HCT116 (cell line): ENCODE results near the gene PDCD6IP. TPM values are rescaled to one million over a fixed set of nuclear protein-coding genes. Genes with fewer than 3 reads are reported as not detected.

Experiments used
- ATAC-seq: fragments of 200-7000 bp; cut with Tn5 transposase; 2 replicates; pipeline ENCODE4 v1.9.1; 2020; ENCODE audit warnings: mild to moderate bottlenecking, moderate library complexity
- BruUV-seq: library from RNA; stranded (reverse); fragments of 400-500 nt; replicated peaks from 2 replicates; lab custom pipeline; 2021; lab: Mats Ljungman, UMichigan
- CTCF ChIA-PET: fragments of 300-600 bp; sonication (Branson Sonifier 250); formaldehyde crosslinking; loops from one replicate; lab custom pipeline; 2021; ENCODE audit warnings: antibody characterized with exemption; lab: Charles Lee
- POLR2A ChIA-PET: fragments of 300-600, 350-600 bp; sonication (Branson Sonifier 250); formaldehyde crosslinking; loops from one replicate; lab custom pipeline; 2021; ENCODE audit warnings: antibody characterized with exemption; lab: Charles Lee
- RAD21 ChIA-PET, 2 experiments: fragments of 300-600 bp; sonication (Branson Sonifier 250); formaldehyde crosslinking; loops; one replicate each; lab custom pipeline; 2023; ENCODE audit warnings: low total read pairs in 2 of 2; ENCODE audit not compliant: uncharacterized antibody in 2 of 2, unreplicated experiment in 2 of 2, low non-redundant PET in 1 of 2; lab: Charles Lee
- DNase-seq: peaks from one replicate; pipeline ENCODE4 v3.0.0-alpha.2; 2010; ENCODE audit warnings: low read depth, low spot score
- H2AFZ ChIP-seq: fragments of 200-600 bp; shearing (Covaris generic), sonication (generic); 2 replicates; pipeline ENCODE4 v1.6.1; 2017; ENCODE audit warnings: low read depth, mixed run types, mixed read lengths, antibody characterized with exemption, low read length; ENCODE audit not compliant: poor library complexity, severe bottlenecking
- H3K27ac ChIP-seq: 2 replicates; pipeline ENCODE4 v1.5.1; 2012; ENCODE audit warnings: low read depth, low read length
- H3K27me3 ChIP-seq: fragments of 200-600 bp; sonication (generic); 2 replicates; pipeline ENCODE4 v1.6.1; 2016; ENCODE audit warnings: mixed run types, low read length, mixed read lengths; ENCODE audit not compliant: insufficient read depth
- H3K36me3 ChIP-seq, 2 experiments: fragments of 200-500 bp in 1 of 2; fragments of 200-600 bp in 1 of 2; sonication (Bioruptor generic) in 1 of 2; sonication (generic) in 1 of 2; 2 replicates each; pipeline versions ENCODE4 v1.5.1 to v1.6.1; 2014 to 2016; ENCODE audit warnings: low read length in 2 of 2, inconsistent platforms in 1 of 2, mixed read lengths in 1 of 2, mixed run types in 1 of 2; ENCODE audit not compliant: insufficient read depth in 2 of 2, control insufficient read depth in 1 of 2
- H3K4me1 ChIP-seq, 2 experiments: fragments of 200-600 bp in 1 of 2; sonication (generic) in 1 of 2; 2 replicates each; pipeline versions ENCODE4 v1.5.1 to v1.6.1; 2012 to 2017; ENCODE audit warnings: low read length in 2 of 2, inconsistent platforms in 1 of 2, mild to moderate bottlenecking in 1 of 2, mixed read lengths in 1 of 2, mixed run types in 1 of 2, moderate library complexity in 1 of 2; ENCODE audit not compliant: insufficient read depth in 2 of 2, control insufficient read depth in 1 of 2
- H3K4me2 ChIP-seq: fragments of 200-600 bp; sonication (generic); 2 replicates; pipeline ENCODE4 v1.6.1; 2017; ENCODE audit warnings: mixed run types, low read length, mixed read lengths
- H3K4me3 ChIP-seq, 2 experiments: fragments of 200-600 bp in 1 of 2; sonication (generic) in 1 of 2; replicated peaks in 1 of 2; 2 replicates each; pipeline ENCODE4 v1.5.1; 2011 to 2016; ENCODE audit warnings: low read length in 2 of 2, control low read depth in 1 of 2, low read depth in 1 of 2, mild to moderate bottlenecking in 1 of 2, mixed read lengths in 1 of 2, mixed run types in 1 of 2
- H3K79me2 ChIP-seq: fragments of 200-600 bp; sonication (generic); 2 replicates; pipeline ENCODE4 v1.6.1; 2017; ENCODE audit warnings: mild to moderate bottlenecking, mixed run types, low read length, moderate library complexity, mixed read lengths; ENCODE audit not compliant: insufficient read depth
- H3K9ac ChIP-seq: fragments of 200-600 bp; sonication (generic); 2 replicates; pipeline ENCODE4 v1.6.1; 2016; ENCODE audit warnings: low read length, mixed read lengths
- H3K9me2 ChIP-seq: fragments of 200-600 bp; sonication (generic), shearing (Covaris generic); 2 replicates; pipeline ENCODE4 v1.6.1; 2017; ENCODE audit warnings: mixed run types, mild to moderate bottlenecking, moderate library complexity; ENCODE audit not compliant: insufficient read depth
- H3K9me3 ChIP-seq, 2 experiments: fragments of 200-500 bp in 1 of 2; fragments of 200-600 bp in 1 of 2; sonication (Bioruptor generic) in 1 of 2; sonication (generic) in 1 of 2; 2 replicates each; pipeline ENCODE4 v1.6.1; 2014 to 2017; ENCODE audit warnings: low read length in 2 of 2, mixed read lengths in 2 of 2, inconsistent platforms in 1 of 2, low read depth in 1 of 2, mild to moderate bottlenecking in 1 of 2, mixed run types in 1 of 2, moderate library complexity in 1 of 2; ENCODE audit not compliant: control insufficient read depth in 1 of 2, insufficient read depth in 1 of 2
- H4K20me1 ChIP-seq: fragments of 200-600 bp; sonication (generic), shearing (Covaris generic); 2 replicates; pipeline ENCODE4 v1.6.1; 2017; ENCODE audit warnings: mixed run types, mild to moderate bottlenecking, moderate library complexity; ENCODE audit not compliant: insufficient read depth
- ATF3 ChIP-seq: IDR thresholded peaks from 2 replicates; pipeline ENCODE4 v1.6.1; 2012
- CEBPB ChIP-seq: IDR thresholded peaks from 2 replicates; pipeline ENCODE4 v1.6.1; 2012; ENCODE audit warnings: low read depth
- CTCF ChIP-seq, 3 experiments: fragments of 200-600 bp in 1 of 3; sonication (generic) in 1 of 3; IDR thresholded peaks in 2 of 3; conservative IDR thresholded peaks in 1 of 3; 2 replicates each; pipeline ENCODE4 v1.5.1; 2012 to 2017; ENCODE audit warnings: low read depth in 2 of 3, low read length in 2 of 3, antibody characterized with exemption in 1 of 3, borderline replicate concordance in 1 of 3, control low read depth in 1 of 3, mild to moderate bottlenecking in 1 of 3, mixed read lengths in 1 of 3, mixed run types in 1 of 3, moderate library complexity in 1 of 3; ENCODE audit not compliant: insufficient read depth in 1 of 3
- EGR1 ChIP-seq: IDR thresholded peaks from 2 replicates; pipeline ENCODE4 v1.6.1; 2012; ENCODE audit warnings: low read depth
- EZH2 ChIP-seq: fragments of 200-600 bp; sonication (generic); IDR thresholded peaks from 2 replicates; pipeline ENCODE4 v1.6.1; 2017; ENCODE audit warnings: antibody characterized with exemption, mixed run types
- FOSL1 ChIP-seq: IDR thresholded peaks from 2 replicates; pipeline ENCODE4 v1.6.1; 2012; ENCODE audit warnings: low read depth
- POLR2A ChIP-seq: IDR thresholded peaks from 2 replicates; pipeline ENCODE4 v1.7.0; 2011; ENCODE audit warnings: borderline replicate concordance; ENCODE audit not compliant: insufficient read depth, insufficient read length; ENCODE audit errors: extremely low read depth
- POLR2AphosphoS5 ChIP-seq: IDR thresholded peaks from 2 replicates; pipeline ENCODE4 v1.6.1; 2011; ENCODE audit warnings: mild to moderate bottlenecking, low read depth, low read length, moderate library complexity
- SIN3A ChIP-seq: IDR thresholded peaks from 2 replicates; pipeline ENCODE4 v1.6.1; 2012; ENCODE audit warnings: low read depth
- YY1 ChIP-seq: IDR thresholded peaks from 2 replicates; pipeline ENCODE4 v1.6.1; 2011; ENCODE audit warnings: low read length, low read depth, moderate library complexity, mild to moderate bottlenecking; ENCODE audit not compliant: insufficient replicate concordance; ENCODE audit errors: extremely low read depth
- intact Hi-C: fragments of 100-400 bp; cut with micrococcal nuclease; formaldehyde crosslinking; loops from 2 replicates; pipeline ENCODE4 v1.10.0; 2022
- total RNA-seq: library from RNA; stranded (reverse); gene quantifications from one replicate; pipeline ENCODE4 v1.2.1, GENCODE V29; 2021; ENCODE audit not compliant: unreplicated experiment
- TF ChIP-seq, protein P1 (sequence below): IDR thresholded peaks from 2 replicates; pipeline ENCODE4 v1.6.1; 2012; ENCODE audit warnings: low read depth
- TF ChIP-seq, protein P2 (sequence below): IDR thresholded peaks from 2 replicates; pipeline ENCODE4 v1.6.1; 2012

Gene PDCD6IP
- total RNA-seq, 1 experiment from 2014 or later = 241 TPM

DNA sequence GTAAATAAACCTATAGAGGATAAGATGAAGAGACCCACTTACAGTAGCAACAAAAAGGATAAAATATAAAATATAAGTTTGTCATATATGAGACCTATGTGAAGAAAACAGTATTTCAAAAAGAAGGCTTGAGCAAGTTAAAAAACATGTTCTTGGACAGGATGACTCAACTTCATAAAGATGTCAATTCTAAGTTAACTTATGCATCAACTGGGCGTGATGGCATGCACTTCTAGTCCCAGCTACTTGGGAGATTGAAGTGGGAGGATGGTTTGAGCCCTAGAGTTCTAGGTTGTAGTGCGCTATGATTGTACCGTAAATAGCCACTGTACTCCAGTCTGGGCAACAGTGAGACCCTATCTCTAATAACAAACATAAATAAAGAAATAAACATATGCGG is 59.7 kb downstream of the PDCD6IP start:
- peaks cover 0 to 23% of the 10 kb centered on the region in 2 experiments; a peak in 2 of 4 replicates for H3K4me1 ChIP-seq
- no peak overlapping the region for H3K9ac ChIP-seq
- no peak overlapping the region for H2AFZ ChIP-seq
- intact Hi-C loops = no loop called here
- ATAC-seq = no peak
- no peak overlapping the region for H3K27ac ChIP-seq
- TF ChIP-seq, protein P1, sequence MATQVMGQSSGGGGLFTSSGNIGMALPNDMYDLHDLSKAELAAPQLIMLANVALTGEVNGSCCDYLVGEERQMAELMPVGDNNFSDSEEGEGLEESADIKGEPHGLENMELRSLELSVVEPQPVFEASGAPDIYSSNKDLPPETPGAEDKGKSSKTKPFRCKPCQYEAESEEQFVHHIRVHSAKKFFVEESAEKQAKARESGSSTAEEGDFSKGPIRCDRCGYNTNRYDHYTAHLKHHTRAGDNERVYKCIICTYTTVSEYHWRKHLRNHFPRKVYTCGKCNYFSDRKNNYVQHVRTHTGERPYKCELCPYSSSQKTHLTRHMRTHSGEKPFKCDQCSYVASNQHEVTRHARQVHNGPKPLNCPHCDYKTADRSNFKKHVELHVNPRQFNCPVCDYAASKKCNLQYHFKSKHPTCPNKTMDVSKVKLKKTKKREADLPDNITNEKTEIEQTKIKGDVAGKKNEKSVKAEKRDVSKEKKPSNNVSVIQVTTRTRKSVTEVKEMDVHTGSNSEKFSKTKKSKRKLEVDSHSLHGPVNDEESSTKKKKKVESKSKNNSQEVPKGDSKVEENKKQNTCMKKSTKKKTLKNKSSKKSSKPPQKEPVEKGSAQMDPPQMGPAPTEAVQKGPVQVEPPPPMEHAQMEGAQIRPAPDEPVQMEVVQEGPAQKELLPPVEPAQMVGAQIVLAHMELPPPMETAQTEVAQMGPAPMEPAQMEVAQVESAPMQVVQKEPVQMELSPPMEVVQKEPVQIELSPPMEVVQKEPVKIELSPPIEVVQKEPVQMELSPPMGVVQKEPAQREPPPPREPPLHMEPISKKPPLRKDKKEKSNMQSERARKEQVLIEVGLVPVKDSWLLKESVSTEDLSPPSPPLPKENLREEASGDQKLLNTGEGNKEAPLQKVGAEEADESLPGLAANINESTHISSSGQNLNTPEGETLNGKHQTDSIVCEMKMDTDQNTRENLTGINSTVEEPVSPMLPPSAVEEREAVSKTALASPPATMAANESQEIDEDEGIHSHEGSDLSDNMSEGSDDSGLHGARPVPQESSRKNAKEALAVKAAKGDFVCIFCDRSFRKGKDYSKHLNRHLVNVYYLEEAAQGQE = no peak
- TF ChIP-seq EZH2 = no peak
- no peak for TF ChIP-seq CEBPB
- TF ChIP-seq FOSL1 = no peak
- no peak for TF ChIP-seq EGR1
- TF ChIP-seq YY1 = no peak
- TF ChIP-seq POLR2AphosphoS5 = no peak
- no peak for TF ChIP-seq SIN3A
- TF ChIP-seq, protein P2, sequence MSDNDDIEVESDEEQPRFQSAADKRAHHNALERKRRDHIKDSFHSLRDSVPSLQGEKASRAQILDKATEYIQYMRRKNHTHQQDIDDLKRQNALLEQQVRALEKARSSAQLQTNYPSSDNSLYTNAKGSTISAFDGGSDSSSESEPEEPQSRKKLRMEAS = no peak
- TF ChIP-seq ATF3 = no peak
- no peak for TF ChIP-seq POLR2A
- TF ChIP-seq CTCF (IDR thresholded peaks at IDR 0.05 in 2 of 3, conservative IDR thresholded peaks at IDR 0.05 in 1 of 3; ENCODE audit: borderline replicate concordance in 1 of 3, insufficient read depth in 1 of 3, low read depth in 2 of 3, low read length in 2 of 3) = no peak
- peaks cover 5% of the 10 kb centered on the region; the same call in 1 of the 2 replicates for H3K79me2 ChIP-seq
- CTCF ChIA-PET = no interaction called here
- H3K4me2 ChIP-seq = no peak overlapping the region
- POLR2A ChIA-PET = no interaction called here
- RAD21 ChIA-PET = no interaction called here
- DNase-seq = no peak
- H3K36me3 ChIP-seq = peaks cover 0 to 11% of the 10 kb centered on the region in 2 experiments; a peak in 2 of 4 replicates
- H3K9me2 ChIP-seq = no peaks in the 10 kb centered on the region
- no TSS peak for BruUV-seq
- no peaks in the 10 kb centered on the region for H3K9me3 ChIP-seq
- H3K4me3 ChIP-seq = no peak overlapping the region
- no peaks in the 10 kb centered on the region; the same call in 1 of the 2 replicates for H4K20me1 ChIP-seq
- H3K27me3 ChIP-seq = no peaks in the 10 kb centered on the region
